ENCODE measurements around the gene CDKN2D.

CDKN2D gene

DNA sequence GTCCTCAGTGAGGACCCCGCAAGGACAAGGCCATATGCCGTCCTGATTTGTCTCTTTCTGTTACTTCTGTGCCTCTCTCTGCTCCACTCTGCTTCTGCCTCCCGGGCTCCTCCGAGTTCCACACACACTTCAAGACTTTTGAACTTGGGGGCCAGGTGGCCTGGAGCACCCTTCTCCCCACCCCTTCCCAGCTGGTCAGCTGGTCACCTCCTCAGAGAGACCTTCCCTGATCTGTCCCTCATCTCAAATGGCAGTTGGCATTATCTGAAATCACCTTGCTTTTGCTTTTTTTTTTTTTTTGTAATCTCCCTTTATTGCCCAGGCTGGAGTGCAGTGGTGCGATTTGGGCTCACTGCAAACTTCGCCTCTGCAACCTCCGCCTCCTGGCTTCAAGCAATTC is 49.4 kb downstream of the CDKN2D start:
- DNase-seq = no peak

DNA sequence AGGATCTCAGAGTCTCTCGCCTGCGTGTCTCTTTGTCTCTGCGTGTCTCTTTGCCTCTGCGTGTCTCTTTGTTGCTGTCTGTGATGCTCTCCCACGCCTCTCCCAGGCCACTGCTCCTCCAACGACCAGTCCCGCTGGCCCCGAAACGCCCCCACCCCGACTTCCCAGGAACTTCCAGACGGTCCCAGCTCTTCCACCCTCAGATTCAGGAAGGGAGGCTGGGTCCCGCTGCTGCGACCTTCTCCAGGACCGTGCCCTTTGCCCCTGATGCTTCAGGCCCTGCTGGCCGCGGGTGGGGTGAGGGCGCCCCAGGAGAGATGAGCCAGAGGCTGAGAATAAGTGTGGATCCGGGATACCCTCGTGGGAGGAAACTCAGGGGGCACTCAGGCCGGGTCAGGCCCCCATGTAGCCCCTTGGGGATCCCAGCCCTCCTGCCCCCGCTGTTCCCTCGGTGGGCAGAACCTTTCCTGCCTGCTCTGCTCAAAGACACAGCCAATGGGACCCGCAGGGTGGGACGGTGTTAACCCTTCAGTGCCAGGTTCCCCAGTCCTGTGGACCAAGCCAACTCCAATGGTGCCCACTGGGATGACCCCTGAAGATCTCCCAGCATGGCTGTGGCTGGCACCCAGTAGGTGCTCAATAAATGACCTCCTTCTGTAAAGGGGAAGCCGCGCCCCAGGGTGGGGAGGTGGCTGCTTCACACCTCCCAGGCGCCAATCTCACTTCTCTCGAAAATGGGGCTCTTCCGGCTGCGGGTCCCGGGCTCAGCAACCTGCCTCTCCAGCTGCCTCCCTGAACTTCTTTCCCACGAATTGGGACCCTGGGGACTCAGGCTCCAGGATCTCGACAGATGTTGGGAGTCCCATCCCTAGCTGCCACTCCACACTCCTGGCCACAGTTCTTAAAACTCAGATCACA is 50.1 kb downstream of the CDKN2D start:
- no peak for DNase-seq

DNA sequence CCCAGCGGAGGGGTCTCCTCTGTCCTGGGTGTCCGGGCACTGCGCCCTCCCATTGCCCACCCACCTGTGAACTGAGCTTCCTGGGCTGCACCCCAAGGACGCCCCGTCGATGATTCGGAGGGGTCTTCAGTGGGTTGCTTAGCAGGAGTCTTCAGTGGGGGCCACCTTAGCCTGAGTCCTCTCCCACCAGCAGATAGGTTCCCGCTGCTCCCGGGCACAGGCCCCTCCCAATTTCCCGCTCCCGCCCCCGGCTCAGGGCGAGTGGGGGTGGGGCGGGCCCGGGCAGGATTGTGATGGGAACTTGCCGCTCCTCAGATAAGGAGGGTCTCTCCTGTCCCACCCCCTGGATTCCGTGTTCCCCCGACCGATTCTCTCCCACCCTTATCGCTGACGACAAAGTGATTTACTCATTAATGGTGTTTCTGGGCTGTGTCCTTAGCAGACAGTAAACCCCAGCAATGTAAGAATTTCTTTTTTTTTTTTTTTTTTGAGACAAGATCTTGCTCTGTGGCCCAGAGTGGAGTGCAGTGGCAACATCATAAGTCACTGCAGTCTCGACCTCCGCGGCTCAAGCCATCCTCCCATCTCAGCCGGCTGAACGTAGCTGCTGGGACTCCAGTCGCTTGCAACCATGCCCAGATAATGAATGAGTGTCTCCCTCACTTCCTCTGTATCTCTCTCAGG is 50.9 kb downstream of the CDKN2D start:
- DNase-seq = no peak

DNA sequence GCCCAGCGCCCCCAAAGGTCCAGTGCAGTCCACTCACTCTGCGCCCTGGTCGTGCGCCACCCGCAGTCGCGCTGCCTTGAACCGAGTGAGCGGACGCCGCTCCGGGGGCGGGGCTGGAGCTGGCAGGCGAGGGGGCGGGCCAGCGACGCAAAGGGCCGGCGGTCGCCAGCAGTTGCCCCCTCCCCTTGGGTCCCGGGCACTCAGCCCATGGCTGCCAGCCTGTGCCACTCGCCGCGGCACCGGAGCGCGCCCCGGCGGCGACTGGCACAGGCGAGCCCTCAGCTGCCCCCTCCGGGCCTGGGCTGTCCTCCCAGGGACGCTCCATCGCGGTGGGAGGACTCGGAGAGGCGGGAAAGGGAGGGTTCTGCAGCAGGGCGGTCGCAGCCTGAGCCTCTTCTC is 51.4 kb downstream of the CDKN2D start, which contains the start of gene S1PR5:
Gene S1PR5, minus strand, starts transcription at position 87 of the 399 bp plus-strand sequence. CDS start 2,436 bp downstream, outside the sequence.
- DNase-seq = no peak

DNA sequence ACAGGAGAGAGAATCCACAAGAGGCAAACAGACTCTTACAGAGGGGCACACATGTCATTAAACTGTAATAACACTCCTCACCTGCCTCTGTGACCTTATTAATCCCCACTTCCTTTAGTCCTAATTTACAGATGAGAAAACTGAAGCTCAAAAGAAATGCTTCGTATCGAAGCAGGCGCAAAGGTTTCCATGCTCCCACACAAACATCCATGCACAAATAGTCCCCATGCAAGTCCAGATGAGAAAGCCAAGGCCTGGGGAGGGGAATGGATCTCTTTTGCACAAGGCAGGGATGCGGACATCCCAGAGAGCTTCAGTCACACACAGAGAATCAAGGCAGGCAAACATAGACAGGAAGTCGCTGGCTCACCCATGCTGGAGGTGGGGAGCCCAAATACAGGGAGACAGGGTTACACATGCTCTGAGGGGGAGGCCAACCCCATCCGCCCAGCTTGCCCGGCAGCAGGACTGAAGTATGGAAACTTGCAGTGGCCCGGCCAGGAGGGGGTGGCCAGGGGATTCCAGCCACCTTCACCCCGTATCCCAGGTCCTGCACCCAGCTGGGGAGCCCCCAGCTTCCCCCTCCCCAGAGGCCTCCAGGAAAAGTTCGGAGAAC is 52.0 kb downstream of the CDKN2D start:
- DNase-seq = no peak
